Esophagus squamous epithelium (tissue), 5 donors: ENCODE results near the gene MYORG. TPM values are rescaled to one million over a fixed set of nuclear protein-coding genes. Genes with fewer than 3 reads are reported as not detected.

Experiments
- DNase-seq: peaks from one replicate; lab custom pipeline; 2025; lab: John Stamatoyannopoulos, UW
- H3K27ac ChIP-seq, 4 donors: fragments of 200-600 bp; sonication (generic); one replicate each; pipeline ENCODE4 v1.5.1; 2016 to 2019; ENCODE audit warnings: mild to moderate bottlenecking in 1 of 4
- H3K27me3 ChIP-seq, 4 donors: fragments of 200-600 bp; sonication (generic); 1 replicate in 3 of 4; 2 replicates in 1 of 4; pipeline versions ENCODE4 v1.5.1 to v1.6.0; 2017 to 2021; ENCODE audit warnings: antibody characterized with exemption in 1 of 4
- H3K36me3 ChIP-seq, 3 donors: fragments of 200-600 bp; sonication (generic); one replicate each; pipeline ENCODE4 v1.5.1; 2016 to 2019
- H3K4me1 ChIP-seq, 3 donors: fragments of 200-600 bp; sonication (generic); one replicate each; pipeline ENCODE4 v1.5.1; 2017 to 2019
- H3K4me3 ChIP-seq, 4 donors: fragments of 200-600 bp; sonication (generic); 1 replicate in 3 of 4; 2 replicates in 1 of 4; pipeline ENCODE4 v1.5.1; 2016 to 2019; ENCODE audit warnings: mild to moderate bottlenecking in 2 of 4, moderate library complexity in 1 of 4
- H3K9me3 ChIP-seq, 3 donors: fragments of 200-600 bp; sonication (generic); one replicate each; pipeline ENCODE4 v1.5.1; 2016 to 2019
- CTCF ChIP-seq, 6 experiments: fragments of 450-650 bp in 4 of 6; fragments of 200-600 bp in 2 of 6; sonication (generic) in 2 of 6; IDR thresholded peaks; one replicate each; pipeline ENCODE4 v1.5.1; 2016 to 2019; ENCODE audit warnings: antibody characterized with exemption in 6 of 6, mild to moderate bottlenecking in 4 of 6, moderate library complexity in 4 of 6
- POLR2A ChIP-seq, 4 donors: fragments of 450-650 bp; IDR thresholded peaks; one replicate each; pipeline ENCODE4 v1.6.1; 2017; ENCODE audit warnings: antibody characterized with exemption in 4 of 4, mild to moderate bottlenecking in 4 of 4, moderate library complexity in 3 of 4
- WGBS, 2 donors: methylation state at CpG; one replicate each; pipeline ENCODE4 v1.1.5; 2018; 5-methylcytosine and 5-hydroxymethylcytosine counted together
- intact Hi-C: fragments of 100-400 bp; cut with DNase I; formaldehyde crosslinking; loops from one replicate; pipeline ENCODE4 v1.15.0; 2022
- small RNA-seq, 4 donors: library from RNA; depleted of rRNA; stranded (forward); fragments of <200 nt; gene quantifications; one replicate each; pipeline ENCODE3, GENCODE V24; 2016
- total RNA-seq, 4 donors: library from RNA; depleted of rRNA; stranded (reverse); fragments of >200 nt; gene quantifications; one replicate each; pipeline ENCODE4 v1.1.0, GENCODE V29; 2016
- donor health status: DM: yes; HTN: yes; CAD: no.

The MYORG gene
- total RNA-seq, 4 donors from 2014 or later, result 5.3 to 8.8 (median 5.4) TPM

GRCh38 chr9:34322899-34323591, 53.7 kb downstream of the MYORG start:
- Histone ChIP-seq H3K36me3 (no peaks in the 10 kb centered on the region), H3K27me3 (no peaks in the 10 kb centered on the region), H3K27ac (no peak overlapping the region), H3K4me1 (peaks cover under 1 to 6% (median 3%) of the 10 kb centered on the region in 3 donors), H3K4me3 (no peak overlapping the region), H3K9me3 (no peaks in the 10 kb centered on the region)
- 61 to 67% methylated on average over 2 of the region's 2 CpGs for WGBS, 2 donors
- DNase-seq, result no peak
- intact Hi-C loops, result no loop called here
- no peak for TF ChIP-seq POLR2A (IDR thresholded peaks at IDR 0.05)
- no peak for TF ChIP-seq CTCF (IDR thresholded peaks at IDR 0.05)

- TF ChIP-seq CTCF (IDR thresholded peaks at IDR 0.05) (no peak), POLR2A (IDR thresholded peaks at IDR 0.05) (no peak)
- Histone ChIP-seq H3K9me3 (no peaks in the 10 kb centered on the region), H3K4me3 (no peak overlapping the region), H3K27ac (no peak overlapping the region), H3K36me3 (no peaks in the 10 kb centered on the region), H3K27me3 (no peaks in the 10 kb centered on the region), H3K4me1 (no peaks in the 10 kb centered on the region)
- WGBS, 2 donors, result 81 to 98% methylated on average over 7 of the region's 7 CpGs
- intact Hi-C loops, result no loop called here
- no peak for DNase-seq
Observed at GRCh38 chr9:34321451-34321850, 55.2 kb downstream of the MYORG start.

- no peak for DNase-seq
- H3K27me3 ChIP-seq, result no peaks in the 10 kb centered on the region
- no peaks in the 10 kb centered on the region for H3K4me1 ChIP-seq
- intact Hi-C loops, result no loop called here
- TF ChIP-seq POLR2A (IDR thresholded peaks at IDR 0.05) (no peak), CTCF (IDR thresholded peaks at IDR 0.05) (peak in 1 of 6 experiments; percentile 34)
- 89 to 94% methylated on average over 30 to 36 of the region's 44 CpGs for WGBS, 2 donors
- no peak overlapping the region for H3K4me3 ChIP-seq
- no peaks in the 10 kb centered on the region for H3K9me3 ChIP-seq
- H3K27ac ChIP-seq, result no peak overlapping the region
- no peaks in the 10 kb centered on the region for H3K36me3 ChIP-seq
Observed at GRCh38 chr9:34318163-34318790, 58.4 kb downstream of the MYORG start.

GRCh38 chr9:34317436-34317835, 59.3 kb downstream of the MYORG start:
- H3K36me3 ChIP-seq, result no peaks in the 10 kb centered on the region
- no peak for TF ChIP-seq CTCF (IDR thresholded peaks at IDR 0.05)
- TF ChIP-seq POLR2A (IDR thresholded peaks at IDR 0.05), result no peak
- no peaks in the 10 kb centered on the region for H3K9me3 ChIP-seq
- no peaks in the 10 kb centered on the region for H3K27me3 ChIP-seq
- no peak overlapping the region for H3K4me3 ChIP-seq
- H3K4me1 ChIP-seq, result no peaks in the 10 kb centered on the region
- no peak for DNase-seq
- intact Hi-C loops, result no loop called here
- WGBS, 2 donors, result 87 to 90% methylated on average over 2 of the region's 2 CpGs
- no peak overlapping the region for H3K27ac ChIP-seq

Small RNA genes within 50 kb of the gene (small RNA-seq; reads per million reads assigned to genes)
- gene RF00019, result 0 reads per million in 4 donors

Other genes with a start within 250 kb of the MYORG start
- gene UBAP1, start 197.9 kb downstream of the MYORG start, total RNA-seq, result 10 to 100 TPM; 35.8 to 63.4 (median 55.1) TPM
- gene KIF24, start 47.6 kb downstream of the MYORG start, total RNA-seq, result 1 to 10 TPM; 1.5 to 2.9 (median 1.6) TPM
- gene NUDT2, start 47.3 kb downstream of the MYORG start, total RNA-seq, result 10 to 100 TPM in 3 of 4 donors, 1 to 10 TPM in 1; 9.2 to 29.3 (median 17.8) TPM
- gene FAM219A, start 81.7 kb upstream of the MYORG start, total RNA-seq, result 1 to 10 TPM; 4.0 to 7.6 (median 5.2) TPM
- not detected for gene DNAI1, start 81.9 kb upstream of the MYORG start, total RNA-seq
- gene ENHO, start 146.1 kb upstream of the MYORG start, total RNA-seq, result under 1 TPM in 1 of 4 donors, not detected in 3; 0.38 TPM
- gene CNTFR, start 212.8 kb upstream of the MYORG start, total RNA-seq, result 1 to 10 TPM in 1 of 4 donors, under 1 TPM in 2, not detected in 1; 0.29 to 4.6 (median 0.40) TPM
- gene RPP25L, start 235.2 kb upstream of the MYORG start, total RNA-seq, result 10 to 100 TPM; 25.1 to 37.4 (median 28.0) TPM
- 100 to 1,000 TPM in 2 of 4 donors, 10 to 100 TPM in 2; 67.1 to 136 (median 103) TPM for gene DCTN3, start 243.6 kb upstream of the MYORG start, total RNA-seq